M059J (cell line): ENCODE data around the gene CRIM1. TPM values are rescaled to one million over a fixed set of nuclear protein-coding genes. Genes with fewer than 3 reads are reported as not detected.
"Not testable (repeated sequence)": the region's sequence is repeated elsewhere in the genome, so short reads cannot be mapped to it uniquely, and the experiment has no call there.

ENCODE experiments used
- DNase-seq: peaks from one replicate; pipeline ENCODE4 v3.0.0-alpha.2; 2012; ENCODE audit warnings: low read depth
- total RNA-seq: library from RNA; depleted of rRNA; stranded (reverse); fragments of >200 nt; shearing (Covaris generic); gene quantifications from 2 replicates; pipeline ENCODE4 v1.2.3, GENCODE V29; 2014; rRNA removed

The CRIM1 gene
- total RNA-seq, result 98.2 and 186 TPM in 2 replicates

GRCh38 chr2:36355151-36355889 lies at the start of gene CRIM1:
CRIM1 (plus strand) TSS chr2:36355778; CDS start chr2:36356293, 515 bp downstream.
- peak; percentile 84 for DNase-seq

GRCh38 chr2:36307441-36307840 lies 48.1 kb upstream of the CRIM1 start:
- no peak for DNase-seq

GRCh38 chr2:36310444-36310843 lies 45.1 kb upstream of the CRIM1 start:
- DNase-seq, result not testable (repeated sequence)

GRCh38 chr2:36318547-36318946 lies 37.0 kb upstream of the CRIM1 start:
- no peak for DNase-seq

GRCh38 chr2:36322108-36322507 lies 33.5 kb upstream of the CRIM1 start:
- DNase-seq, result peak; percentile 36

- no peak for DNase-seq
These were observed 29.3 kb upstream of the CRIM1 start for GRCh38 chr2:36326286-36326685.

- DNase-seq, result peak; percentile 58
These were observed 26.3 kb upstream of the CRIM1 start for GRCh38 chr2:36329251-36329650.

- DNase-seq, result peak; percentile 86
These were observed 25.7 kb upstream of the CRIM1 start for GRCh38 chr2:36329746-36330472.

- no peak for DNase-seq
These were observed 24.8 kb upstream of the CRIM1 start for GRCh38 chr2:36330473-36331395.

- DNase-seq, result peak; percentile 34
These were observed 22.1 kb upstream of the CRIM1 start for GRCh38 chr2:36333350-36334012.

GRCh38 chr2:36335597-36335996 lies 20.0 kb upstream of the CRIM1 start:
- no peak for DNase-seq

GRCh38 chr2:36336321-36336720 lies 19.3 kb upstream of the CRIM1 start:
- no peak for DNase-seq

GRCh38 chr2:36337354-36337753 lies 18.2 kb upstream of the CRIM1 start:
- DNase-seq, result no peak

GRCh38 chr2:36338124-36338826 lies 17.3 kb upstream of the CRIM1 start:
- no peak for DNase-seq

- peak; percentile 85 for DNase-seq
These were observed 16.8 kb upstream of the CRIM1 start for GRCh38 chr2:36338827-36339145.

- peak; percentile 36 for DNase-seq
These were observed 15.9 kb upstream of the CRIM1 start for GRCh38 chr2:36339607-36340218.

GRCh38 chr2:36343606-36344005 lies 12.0 kb upstream of the CRIM1 start:
- DNase-seq, result peak; percentile 32

- no peak for DNase-seq
These were observed 6.9 kb upstream of the CRIM1 start for GRCh38 chr2:36348721-36349120.

GRCh38 chr2:36351291-36351690 lies 4.3 kb upstream of the CRIM1 start:
- no peak for DNase-seq

- DNase-seq, result peak; percentile 66
These were observed 3.7 kb upstream of the CRIM1 start for GRCh38 chr2:36351736-36352349.
